Measurements from ENCODE around the gene PSMC3IP. TPM values are rescaled to one million over a fixed set of nuclear protein-coding genes. Genes with fewer than 3 reads are reported as not detected.

Gene PSMC3IP
- polyA plus RNA-seq, 1 donor (not counting 4 experiments of a cell fraction or from before 2014, with no cell fraction given): 7.7 TPM

DNA sequence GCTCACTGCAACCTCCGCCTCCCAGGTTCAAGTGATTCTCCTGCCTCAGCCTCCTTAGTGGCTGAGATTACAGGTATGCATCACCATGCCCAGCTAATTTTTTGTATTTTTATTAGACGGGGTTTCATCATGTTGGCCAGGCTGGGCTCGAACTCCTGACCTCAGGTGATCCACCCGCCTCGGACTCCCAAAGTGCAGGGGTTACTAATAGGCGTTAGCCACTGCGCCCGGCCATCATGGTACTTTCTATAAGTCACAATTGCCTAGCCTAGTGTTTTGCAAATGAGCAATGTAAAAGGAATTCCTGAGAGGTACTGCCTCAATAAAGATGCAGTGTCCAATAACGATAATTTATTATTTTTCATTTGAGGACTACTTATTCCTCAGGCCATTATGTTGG is 13.9 kb upstream of the PSMC3IP start:
- no peak overlapping the region for H3K4me3 ChIP-seq (ENCODE audit: control insufficient read depth in 2 of 3, extremely low read depth in 1 of 3, insufficient read depth in 2 of 3, low read depth in 1 of 3, low read length in 3 of 3)
- H3K9ac ChIP-seq (ENCODE audit: control insufficient read depth, extremely low read depth, insufficient read depth, low read length): no peak overlapping the region
- no peak overlapping the region for H3K4me2 ChIP-seq (ENCODE audit: control insufficient read depth, extremely low read depth, insufficient read depth, low read depth, low read length)
- H3K27me3 ChIP-seq (ENCODE audit: control insufficient read depth, extremely low read depth, insufficient read depth, low read length): no peaks in the 10 kb centered on the region
- no peaks in the 10 kb centered on the region for H3K9me1 ChIP-seq (ENCODE audit: control insufficient read depth, extremely low read depth, insufficient read depth, low read length)
- peaks cover 8 to 10% of the 10 kb centered on the region in 2 experiments for H3K36me3 ChIP-seq (ENCODE audit: control insufficient read depth in 2 of 2, extremely low read depth in 1 of 2, insufficient read depth in 2 of 2, low read length in 2 of 2)
- no peak for TF ChIP-seq EZH2 (IDR thresholded peaks at IDR 0.05; ENCODE audit: low read length)
- TF ChIP-seq, protein P1, sequence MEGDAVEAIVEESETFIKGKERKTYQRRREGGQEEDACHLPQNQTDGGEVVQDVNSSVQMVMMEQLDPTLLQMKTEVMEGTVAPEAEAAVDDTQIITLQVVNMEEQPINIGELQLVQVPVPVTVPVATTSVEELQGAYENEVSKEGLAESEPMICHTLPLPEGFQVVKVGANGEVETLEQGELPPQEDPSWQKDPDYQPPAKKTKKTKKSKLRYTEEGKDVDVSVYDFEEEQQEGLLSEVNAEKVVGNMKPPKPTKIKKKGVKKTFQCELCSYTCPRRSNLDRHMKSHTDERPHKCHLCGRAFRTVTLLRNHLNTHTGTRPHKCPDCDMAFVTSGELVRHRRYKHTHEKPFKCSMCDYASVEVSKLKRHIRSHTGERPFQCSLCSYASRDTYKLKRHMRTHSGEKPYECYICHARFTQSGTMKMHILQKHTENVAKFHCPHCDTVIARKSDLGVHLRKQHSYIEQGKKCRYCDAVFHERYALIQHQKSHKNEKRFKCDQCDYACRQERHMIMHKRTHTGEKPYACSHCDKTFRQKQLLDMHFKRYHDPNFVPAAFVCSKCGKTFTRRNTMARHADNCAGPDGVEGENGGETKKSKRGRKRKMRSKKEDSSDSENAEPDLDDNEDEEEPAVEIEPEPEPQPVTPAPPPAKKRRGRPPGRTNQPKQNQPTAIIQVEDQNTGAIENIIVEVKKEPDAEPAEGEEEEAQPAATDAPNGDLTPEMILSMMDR (optimal IDR thresholded peaks at IDR 0.05 in 1 of 3, IDR thresholded peaks at IDR 0.05 in 1 of 3, conservative IDR thresholded peaks at IDR 0.05 in 1 of 3; ENCODE audit: extremely low read depth in 1 of 3, insufficient read depth in 2 of 3, low read length in 3 of 3): no peak
- H3K4me1 ChIP-seq (ENCODE audit: control insufficient read depth, extremely low read depth, insufficient read depth, low read length): peaks cover 19% of the 10 kb centered on the region
- FAIRE-seq: no peak
- H3K79me2 ChIP-seq (ENCODE audit: control insufficient read depth, insufficient read depth, low read length): peaks cover 2% of the 10 kb centered on the region
- no peaks in the 10 kb centered on the region for H4K20me1 ChIP-seq (ENCODE audit: control insufficient read depth, extremely low read depth, insufficient read depth, low read length)
- DNase-seq (ENCODE audit: low read depth, low spot score): no peak
- dilution Hi-C loops (cut with MboI; ENCODE audit: extremely low pct_ligation_motif_present, low sequenced_read_pairs): no loop called here
- no peaks in the 10 kb centered on the region for H3K9me3 ChIP-seq (ENCODE audit: control insufficient read depth, low read depth, low read length)
- H2AFZ ChIP-seq (ENCODE audit: control insufficient read depth, low read length): no peak overlapping the region
- H3K27ac ChIP-seq (ENCODE audit: control insufficient read depth, insufficient read depth, low read length): no peak overlapping the region

DNA sequence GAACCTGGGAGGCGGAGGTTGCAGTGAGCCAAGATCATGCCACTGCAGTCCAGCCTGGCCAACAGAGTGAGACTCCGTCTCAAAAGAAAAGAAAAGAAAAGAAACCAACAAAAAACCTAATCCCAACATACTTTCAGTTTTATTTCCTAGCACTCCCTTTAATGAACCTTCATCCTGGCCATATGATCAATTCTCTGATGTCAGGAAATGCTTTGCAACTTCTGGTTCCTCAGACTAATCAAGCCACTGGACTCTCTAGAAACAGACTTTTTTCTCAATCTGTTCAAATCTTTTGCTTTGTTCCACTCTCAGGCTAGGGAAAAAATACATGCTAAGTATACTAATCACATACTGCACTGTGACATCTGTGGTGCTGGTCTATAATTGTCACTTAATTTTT is 13.4 kb upstream of the PSMC3IP start:
- no peak overlapping the region for H2AFZ ChIP-seq (ENCODE audit: control insufficient read depth, low read length)
- FAIRE-seq (no peak), DNase-seq (ENCODE audit: low read depth, low spot score) (no peak)
- H3K36me3 ChIP-seq (ENCODE audit: control insufficient read depth in 2 of 2, extremely low read depth in 1 of 2, insufficient read depth in 2 of 2, low read length in 2 of 2): peaks cover 10 to 11% of the 10 kb centered on the region in 2 experiments
- H3K27me3 ChIP-seq (ENCODE audit: control insufficient read depth, extremely low read depth, insufficient read depth, low read length): no peaks in the 10 kb centered on the region
- peaks cover 24% of the 10 kb centered on the region for H3K4me1 ChIP-seq (ENCODE audit: control insufficient read depth, extremely low read depth, insufficient read depth, low read length)
- H3K79me2 ChIP-seq (ENCODE audit: control insufficient read depth, insufficient read depth, low read length): peaks cover 2% of the 10 kb centered on the region
- H3K9me3 ChIP-seq (ENCODE audit: control insufficient read depth, low read depth, low read length): no peaks in the 10 kb centered on the region
- H3K4me2 ChIP-seq (ENCODE audit: control insufficient read depth, extremely low read depth, insufficient read depth, low read depth, low read length): no peak overlapping the region
- H3K4me3 ChIP-seq (ENCODE audit: control insufficient read depth in 2 of 3, extremely low read depth in 1 of 3, insufficient read depth in 2 of 3, low read depth in 1 of 3, low read length in 3 of 3): no peak overlapping the region
- H4K20me1 ChIP-seq (ENCODE audit: control insufficient read depth, extremely low read depth, insufficient read depth, low read length): no peaks in the 10 kb centered on the region
- no peaks in the 10 kb centered on the region for H3K9me1 ChIP-seq (ENCODE audit: control insufficient read depth, extremely low read depth, insufficient read depth, low read length)
- no peak overlapping the region for H3K27ac ChIP-seq (ENCODE audit: control insufficient read depth, insufficient read depth, low read length)
- TF ChIP-seq, protein P1 (optimal IDR thresholded peaks at IDR 0.05 in 1 of 3, IDR thresholded peaks at IDR 0.05 in 1 of 3, conservative IDR thresholded peaks at IDR 0.05 in 1 of 3; ENCODE audit: extremely low read depth in 1 of 3, insufficient read depth in 2 of 3, low read length in 3 of 3): no peak
- TF ChIP-seq EZH2 (IDR thresholded peaks at IDR 0.05; ENCODE audit: low read length): no peak
- H3K9ac ChIP-seq (ENCODE audit: control insufficient read depth, extremely low read depth, insufficient read depth, low read length): no peak overlapping the region
- dilution Hi-C loops (cut with MboI; ENCODE audit: extremely low pct_ligation_motif_present, low sequenced_read_pairs): no loop called here
